Measurements from ENCODE around the gene BTN2A1.

- TF ChIP-seq CTCF (IDR thresholded peaks at IDR 0.05) (no peak), POLR2A (IDR thresholded peaks at IDR 0.05) (no peak), EP300 (IDR thresholded peaks at IDR 0.05) (no peak), POLR2AphosphoS5 (IDR thresholded peaks at IDR 0.05) (no peak)
Observed at GRCh38 chr6:26447257-26447656, 10.5 kb upstream of the BTN2A1 start.

Data from gastroesophageal sphincter (tissue), 3 donors.